Stimulated activated CD4-positive, alpha-beta T cell treated with anti-CD3 and anti-CD28 coated beads, Interleukin-4, amount 100 ng/mL, for 48 hours (primary cell): ENCODE measurements around the gene RAB11B.
"Not testable (repeated sequence)": the region's sequence is repeated elsewhere in the genome, so short reads cannot be mapped to it uniquely, and the experiment has no call there.

Source experiments
- DNase-seq, 2 donors: peaks; one replicate each; pipeline ENCODE4 v3.0.0-alpha.2; 2020; ENCODE audit warnings: low read depth in 2 of 2

Gene RAB11B

DNA sequence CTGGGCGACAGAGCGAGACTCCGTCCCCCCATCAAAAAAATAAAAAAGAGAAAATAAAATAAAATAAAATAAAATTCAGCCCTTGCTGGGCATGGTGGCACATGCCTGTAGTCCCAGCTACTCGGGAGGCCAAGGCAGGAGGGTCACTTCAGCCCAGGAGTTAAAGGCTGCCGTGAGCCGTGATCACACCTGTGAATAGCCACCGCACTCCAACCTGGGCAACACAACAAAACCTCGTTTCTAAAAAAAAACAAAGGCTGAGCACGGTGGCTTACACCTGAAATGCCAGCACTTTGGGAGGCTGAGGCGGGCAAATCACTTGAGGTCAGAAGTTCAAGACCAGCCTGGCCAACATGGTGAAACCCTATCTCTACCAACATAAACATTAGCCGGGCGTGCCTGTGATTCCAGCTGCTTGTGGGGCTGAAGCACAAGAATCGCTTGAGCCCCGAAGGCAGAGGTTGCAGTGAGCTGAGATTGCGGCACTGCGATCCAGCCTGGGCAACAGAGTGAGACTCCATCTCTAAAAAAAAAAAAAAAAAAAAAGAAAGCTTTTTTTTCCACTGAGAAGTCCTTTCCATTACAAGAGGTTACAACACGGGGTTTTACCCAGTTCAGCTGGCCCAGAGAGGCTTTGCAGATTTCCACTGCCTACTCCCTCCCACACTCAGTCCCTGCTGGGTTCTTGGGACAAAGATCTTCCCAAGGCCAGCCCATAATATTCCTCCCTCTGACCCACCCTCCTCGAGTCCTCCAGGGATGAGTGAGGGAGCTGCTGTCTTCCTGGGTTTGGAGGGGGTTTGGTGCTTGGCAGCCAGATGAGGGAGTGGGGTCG, 19.8 kb upstream of the RAB11B start:
- no peak for DNase-seq

DNA sequence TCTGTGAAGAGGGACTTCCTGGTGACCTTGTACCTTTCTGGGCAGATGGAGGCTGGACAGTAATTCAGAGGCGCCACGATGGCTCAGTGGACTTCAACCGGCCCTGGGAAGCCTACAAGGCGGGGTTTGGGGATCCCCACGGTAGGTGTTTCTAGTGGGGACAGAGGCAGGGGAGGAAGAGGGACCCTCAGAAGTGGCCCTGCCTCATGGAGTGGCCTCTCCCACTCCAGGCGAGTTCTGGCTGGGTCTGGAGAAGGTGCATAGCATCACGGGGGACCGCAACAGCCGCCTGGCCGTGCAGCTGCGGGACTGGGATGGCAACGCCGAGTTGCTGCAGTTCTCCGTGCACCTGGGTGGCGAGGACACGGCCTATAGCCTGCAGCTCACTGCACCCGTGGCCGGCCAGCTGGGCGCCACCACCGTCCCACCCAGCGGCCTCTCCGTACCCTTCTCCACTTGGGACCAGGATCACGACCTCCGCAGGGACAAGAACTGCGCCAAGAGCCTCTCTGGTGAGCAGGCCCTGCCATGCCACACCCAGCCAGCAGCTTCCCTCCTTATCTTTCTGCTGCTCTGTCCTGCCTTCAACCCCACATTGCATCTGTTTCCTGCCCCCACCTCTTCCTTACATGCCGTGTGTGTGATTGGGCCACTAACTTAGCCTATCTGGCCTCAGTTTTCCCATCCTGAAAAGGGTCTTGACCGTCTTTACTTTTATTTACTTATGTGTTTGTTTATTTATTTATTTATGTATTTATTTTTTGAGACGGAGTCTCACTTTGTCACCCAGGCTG, 19.0 kb upstream of the RAB11B start:
- DNase-seq, result no peak

DNA sequence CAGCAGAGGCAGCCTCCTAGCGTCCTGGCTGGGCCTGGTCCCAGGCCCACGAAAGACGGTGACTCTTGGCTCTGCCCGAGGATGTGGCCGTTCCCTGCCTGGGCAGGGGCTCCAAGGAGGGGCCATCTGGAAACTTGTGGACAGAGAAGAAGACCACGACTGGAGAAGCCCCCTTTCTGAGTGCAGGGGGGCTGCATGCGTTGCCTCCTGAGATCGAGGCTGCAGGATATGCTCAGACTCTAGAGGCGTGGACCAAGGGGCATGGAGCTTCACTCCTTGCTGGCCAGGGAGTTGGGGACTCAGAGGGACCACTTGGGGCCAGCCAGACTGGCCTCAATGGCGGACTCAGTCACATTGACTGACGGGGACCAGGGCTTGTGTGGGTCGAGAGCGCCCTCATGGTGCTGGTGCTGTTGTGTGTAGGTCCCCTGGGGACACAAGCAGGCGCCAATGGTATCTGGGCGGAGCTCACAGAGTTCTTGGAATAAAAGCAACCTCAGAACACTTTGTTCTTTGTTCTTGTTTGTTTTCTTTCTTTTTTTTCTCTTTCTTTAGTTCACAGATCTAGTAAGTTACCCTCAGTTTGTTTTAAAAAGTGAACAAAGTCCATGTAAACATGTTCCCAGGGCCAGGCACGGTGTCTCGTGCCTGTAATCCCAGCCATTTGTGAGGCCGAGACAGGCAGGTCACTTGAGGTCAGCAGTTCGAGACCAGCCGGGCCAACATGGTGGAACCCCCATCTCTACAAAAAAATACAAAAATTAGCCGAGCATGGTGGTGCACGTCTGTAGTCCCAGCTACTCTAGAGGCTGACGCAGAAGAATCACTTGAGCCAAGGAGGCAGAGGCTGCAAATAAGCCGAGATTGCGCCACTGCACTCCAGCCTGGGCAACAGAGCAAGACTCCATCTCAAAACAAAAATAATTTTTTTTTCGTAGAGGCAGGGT, 16.0 kb upstream of the RAB11B start:
- DNase-seq, result no peak

DNA sequence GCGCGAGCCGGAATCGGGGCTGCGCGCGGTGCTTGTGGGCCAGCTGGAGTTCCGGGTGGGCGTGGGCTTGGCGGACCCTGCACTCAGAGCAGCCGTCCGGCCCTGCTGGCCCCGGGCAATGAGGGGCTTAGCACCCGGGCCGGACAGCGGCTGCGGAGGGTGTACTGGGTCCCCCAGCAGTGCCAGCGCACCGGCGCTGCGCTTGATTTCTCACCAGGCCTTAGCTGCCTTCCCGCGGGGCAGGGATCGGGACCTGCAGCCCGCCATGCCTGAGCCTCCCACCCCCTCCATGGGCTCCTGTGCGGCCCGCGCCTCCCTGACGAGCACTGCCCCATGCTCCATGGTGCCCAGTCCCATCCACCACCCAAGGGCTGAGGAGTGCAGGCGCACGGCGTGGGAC, 14.4 kb upstream of the RAB11B start:
- not testable (repeated sequence) for DNase-seq

DNA sequence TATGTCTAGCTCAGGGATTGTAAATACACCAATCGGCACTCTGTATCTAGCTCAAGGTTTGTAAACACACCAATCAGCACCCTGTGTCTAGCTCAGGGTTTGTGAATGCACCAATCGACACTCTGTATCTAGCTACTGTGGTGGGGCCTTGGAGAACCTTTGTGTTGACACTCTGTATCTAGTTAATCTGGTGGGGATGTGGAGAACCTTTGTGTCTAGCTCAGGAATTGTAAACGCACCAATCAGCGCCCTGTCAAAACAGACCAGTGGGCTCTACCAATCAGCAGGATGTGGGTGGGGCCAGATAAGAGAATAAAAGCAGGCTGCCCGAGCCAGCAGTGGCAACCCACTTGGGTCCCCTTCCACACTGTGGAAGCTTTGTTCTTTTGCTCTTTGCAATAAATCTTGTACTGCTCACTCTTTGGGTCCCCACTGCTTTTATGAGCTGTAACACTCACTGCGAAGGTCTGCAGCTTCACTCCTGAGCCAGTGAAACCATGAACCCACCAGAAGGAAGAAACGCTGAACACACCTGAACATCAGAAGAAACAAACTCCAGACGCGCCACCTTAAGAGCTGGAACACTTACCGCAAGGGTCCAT, 13.7 kb upstream of the RAB11B start:
- not testable (repeated sequence) for DNase-seq

DNA sequence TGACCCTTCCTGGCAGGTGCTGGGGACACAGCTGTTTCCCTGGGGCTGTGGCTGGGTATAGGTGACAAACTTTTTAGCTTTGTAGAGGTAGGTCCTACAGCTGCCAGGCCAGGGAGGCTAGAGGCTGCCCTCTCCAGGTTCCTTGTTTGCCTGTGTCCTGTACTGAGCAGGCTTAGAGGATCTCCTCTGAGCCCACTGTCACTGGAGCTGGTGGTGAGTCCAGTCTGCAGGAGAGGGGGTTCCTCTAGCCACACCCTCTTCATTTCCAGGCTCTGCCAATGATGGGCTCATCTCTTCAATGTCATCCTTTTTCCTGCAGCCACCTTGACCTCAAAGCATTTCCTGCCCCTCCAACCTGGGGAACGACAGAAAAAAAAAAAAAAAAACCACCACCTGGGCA, 12.6 kb upstream of the RAB11B start:
- no peak for DNase-seq

DNA sequence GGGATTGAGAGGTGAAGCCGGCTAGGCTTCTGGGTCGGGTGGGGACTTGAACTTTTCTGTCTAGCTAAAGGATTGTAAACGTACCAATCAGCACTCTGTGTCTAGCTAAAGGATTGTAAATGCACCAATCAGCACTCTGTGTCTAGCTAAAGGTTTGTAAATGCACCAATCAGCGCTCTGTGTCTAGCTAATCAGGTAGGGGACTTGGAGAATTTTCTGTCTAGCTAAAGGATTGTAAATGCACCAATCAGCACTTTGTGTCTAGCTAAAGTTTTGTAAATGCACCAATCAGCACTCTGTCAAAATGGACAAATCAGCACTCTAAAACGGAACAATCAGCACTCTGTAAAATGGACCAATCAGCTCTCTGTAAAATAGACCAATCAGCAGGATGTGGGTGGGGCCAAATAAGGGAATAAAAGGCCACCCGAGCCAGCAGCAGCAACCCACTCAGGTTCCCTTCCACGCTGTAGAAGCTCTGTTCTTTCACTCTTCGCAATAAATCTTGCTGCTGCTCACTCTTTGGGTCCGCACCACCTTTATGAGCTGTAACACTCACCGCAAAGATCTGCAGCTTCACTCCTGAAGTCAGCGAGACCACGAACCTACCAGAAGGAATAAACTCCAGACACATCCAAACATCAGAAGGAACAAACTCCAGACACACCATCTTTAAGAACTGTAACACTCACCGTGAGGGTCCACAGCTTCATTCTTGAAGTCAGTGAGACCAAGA, 10.8 kb upstream of the RAB11B start:
- DNase-seq, result not testable (repeated sequence)

DNA sequence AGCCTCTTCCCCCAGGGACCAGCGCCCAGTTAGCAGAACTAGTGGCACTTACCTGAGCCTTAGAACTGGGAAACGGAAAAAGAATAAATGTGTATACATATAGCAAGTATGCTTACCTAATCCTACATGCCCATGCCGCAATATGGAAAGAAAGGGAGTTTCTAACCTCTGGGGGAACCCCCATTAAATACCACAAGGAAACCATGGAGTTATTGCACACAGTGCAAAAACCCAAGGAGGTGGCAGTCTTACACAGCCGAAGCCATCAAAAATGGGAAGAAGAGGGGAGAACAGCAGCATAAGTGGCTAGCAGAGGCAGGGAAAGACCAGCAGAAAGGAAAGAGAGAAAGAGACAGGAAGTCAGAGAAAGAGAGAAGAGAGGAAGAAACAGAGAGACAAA, 5.6 kb upstream of the RAB11B start:
- DNase-seq, result not testable (repeated sequence)

DNA sequence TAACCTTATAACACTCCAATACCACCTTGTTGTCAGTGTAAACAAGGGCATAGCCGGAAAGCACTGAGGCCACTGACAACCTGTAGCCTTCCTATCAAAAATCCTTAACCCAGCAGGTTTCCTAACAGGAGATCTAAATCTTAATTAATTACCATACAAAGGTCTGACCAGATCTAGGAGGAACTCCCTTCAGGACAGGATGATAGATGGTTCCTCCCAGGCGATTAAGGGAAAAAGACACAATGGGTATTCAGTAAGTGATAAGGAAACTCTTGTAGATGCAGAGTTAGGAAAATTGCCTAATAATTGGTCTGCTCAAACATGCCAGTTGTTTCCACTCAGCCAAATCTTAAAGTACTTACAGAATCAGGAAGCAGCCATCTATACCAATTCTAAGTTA, 5.1 kb upstream of the RAB11B start:
- not testable (repeated sequence) for DNase-seq

DNA sequence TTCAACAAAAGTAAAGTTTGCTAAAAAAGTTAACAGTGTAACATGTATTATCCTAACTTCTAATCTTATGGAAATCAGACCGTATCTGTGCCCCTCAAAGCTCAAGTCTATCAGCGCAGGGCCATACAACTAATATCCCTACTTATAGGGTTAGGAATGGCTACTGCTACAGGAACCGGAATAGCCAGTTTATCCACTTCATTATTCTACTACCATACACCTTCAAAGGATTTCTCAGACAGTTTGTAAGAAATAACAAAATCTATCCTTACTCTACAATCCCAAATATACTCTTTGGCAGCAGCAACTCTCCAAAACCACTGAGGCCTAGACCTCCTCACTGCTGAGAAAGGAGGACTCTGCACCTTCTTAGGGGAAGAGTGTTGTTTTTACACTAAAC, 4.6 kb upstream of the RAB11B start:
- DNase-seq, result not testable (repeated sequence)

DNA sequence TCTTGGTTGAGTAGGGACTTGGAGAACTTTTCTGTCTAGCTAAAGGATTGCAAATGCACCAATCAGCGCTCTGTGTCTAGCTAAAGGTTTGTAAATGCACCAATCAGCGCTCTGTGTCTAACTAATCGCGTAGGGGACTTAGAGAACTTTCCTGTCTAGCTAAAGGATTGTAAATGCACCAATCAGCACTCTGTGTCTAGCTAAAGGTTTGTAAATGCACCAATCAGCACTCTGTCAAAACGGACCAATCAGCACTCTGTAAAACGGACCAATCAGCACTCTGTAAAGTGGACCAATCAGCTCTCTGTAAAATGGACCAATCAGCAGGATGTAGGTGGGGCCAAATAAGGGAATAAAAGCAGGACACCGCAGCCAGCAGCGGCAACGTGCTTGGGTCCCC, 3.7 kb upstream of the RAB11B start:
- not testable (repeated sequence) for DNase-seq

DNA sequence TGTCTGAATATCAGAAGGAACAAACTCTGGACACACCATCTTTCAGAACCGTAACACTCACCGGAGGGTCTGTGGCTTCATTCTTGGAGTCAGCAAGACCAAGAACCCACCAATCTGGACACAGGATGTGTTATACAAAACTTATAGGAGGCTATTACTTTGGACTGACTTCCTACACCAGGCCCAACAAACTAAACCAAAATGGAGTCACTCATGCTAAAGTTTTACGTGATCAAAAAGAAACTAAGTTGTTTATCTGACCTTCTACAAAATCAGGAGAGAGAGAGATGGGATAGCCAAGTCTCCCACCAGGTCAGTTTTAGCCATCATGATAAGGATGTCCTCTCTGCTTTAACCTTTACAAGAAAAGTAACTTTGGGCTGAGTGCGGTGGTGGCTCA, 3.2 kb upstream of the RAB11B start:
- no peak for DNase-seq

DNA sequence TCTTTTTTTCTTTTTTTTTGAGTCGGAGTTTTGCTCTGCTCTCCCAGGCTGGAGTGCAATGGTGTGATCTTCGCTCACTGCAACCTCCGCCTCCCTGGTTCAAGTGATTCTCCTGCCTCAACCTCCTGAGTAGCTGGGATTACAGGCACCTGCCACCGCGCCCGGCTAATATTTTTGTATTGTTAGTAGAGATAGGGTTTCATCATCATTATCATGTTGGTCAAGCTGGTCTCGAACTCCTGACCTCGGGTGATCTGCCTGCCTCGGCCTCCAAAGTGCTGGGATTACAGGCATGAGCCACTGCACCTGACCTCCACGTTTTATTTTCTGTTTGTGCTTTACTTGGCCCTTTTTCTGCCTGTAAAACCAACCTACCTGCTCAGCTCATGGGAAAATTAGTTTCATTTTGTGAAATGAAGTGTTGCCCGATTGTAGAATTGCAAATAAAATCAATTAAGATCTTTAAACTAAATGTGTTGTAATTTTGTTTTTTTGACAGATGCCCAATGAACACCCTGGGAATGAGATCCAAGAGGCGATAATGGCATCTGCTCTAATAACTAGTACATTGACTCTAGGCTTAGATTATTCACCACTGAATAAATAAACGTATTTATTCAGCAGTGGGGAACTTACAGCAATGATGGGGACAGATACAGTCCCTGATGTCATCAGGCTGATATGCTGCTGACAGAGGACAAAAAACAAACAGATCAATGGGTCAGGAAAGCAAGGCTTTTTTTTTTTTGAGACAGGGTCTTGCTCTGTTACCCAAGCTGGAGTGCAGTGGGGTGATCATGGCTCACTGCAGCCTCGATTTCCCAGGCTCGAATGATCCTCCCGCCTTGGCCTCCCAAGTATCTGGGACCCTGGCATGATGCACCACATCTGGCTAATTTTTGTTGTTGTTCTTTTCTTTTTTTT, 2.2 kb upstream of the RAB11B start:
- DNase-seq, result no peak

DNA sequence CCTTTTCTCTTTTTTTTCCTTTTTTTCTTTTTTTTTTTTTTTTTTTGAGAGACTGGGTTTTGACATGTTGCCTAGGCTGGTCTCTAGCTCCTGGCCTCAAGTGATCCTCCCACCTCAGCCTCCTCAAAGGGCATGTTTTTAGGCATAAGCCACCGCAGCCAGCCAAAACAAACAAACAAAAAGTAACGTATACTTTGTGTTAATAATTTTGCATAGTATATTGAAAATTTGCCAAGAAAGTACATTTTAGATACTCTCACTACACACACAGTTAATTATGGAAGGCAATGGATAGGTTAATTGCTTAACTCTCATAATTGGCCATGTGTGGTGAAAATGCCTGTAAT, 1.6 kb upstream of the RAB11B start:
- no peak for DNase-seq

DNA sequence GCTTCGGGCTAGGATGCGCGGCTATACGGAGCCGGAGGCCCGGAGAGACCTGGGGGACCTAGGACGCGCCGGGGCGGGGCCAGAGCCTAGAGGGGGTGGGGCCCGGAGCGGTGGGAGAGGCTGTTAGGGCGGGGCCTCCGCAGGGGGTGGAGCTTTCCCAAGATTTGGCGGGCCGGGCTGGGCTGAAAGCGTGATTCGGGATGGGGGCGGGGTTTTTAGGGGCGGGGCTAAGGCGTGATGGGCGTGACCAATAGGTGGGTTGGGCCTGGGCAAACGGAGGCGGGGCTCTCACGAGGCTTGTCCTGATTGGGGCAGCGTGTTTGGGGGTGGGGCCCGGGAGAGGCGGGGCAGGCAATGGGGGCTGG, 439 bp downstream of the RAB11B start:
- DNase-seq, result peak; percentile 90 to 99

DNA sequence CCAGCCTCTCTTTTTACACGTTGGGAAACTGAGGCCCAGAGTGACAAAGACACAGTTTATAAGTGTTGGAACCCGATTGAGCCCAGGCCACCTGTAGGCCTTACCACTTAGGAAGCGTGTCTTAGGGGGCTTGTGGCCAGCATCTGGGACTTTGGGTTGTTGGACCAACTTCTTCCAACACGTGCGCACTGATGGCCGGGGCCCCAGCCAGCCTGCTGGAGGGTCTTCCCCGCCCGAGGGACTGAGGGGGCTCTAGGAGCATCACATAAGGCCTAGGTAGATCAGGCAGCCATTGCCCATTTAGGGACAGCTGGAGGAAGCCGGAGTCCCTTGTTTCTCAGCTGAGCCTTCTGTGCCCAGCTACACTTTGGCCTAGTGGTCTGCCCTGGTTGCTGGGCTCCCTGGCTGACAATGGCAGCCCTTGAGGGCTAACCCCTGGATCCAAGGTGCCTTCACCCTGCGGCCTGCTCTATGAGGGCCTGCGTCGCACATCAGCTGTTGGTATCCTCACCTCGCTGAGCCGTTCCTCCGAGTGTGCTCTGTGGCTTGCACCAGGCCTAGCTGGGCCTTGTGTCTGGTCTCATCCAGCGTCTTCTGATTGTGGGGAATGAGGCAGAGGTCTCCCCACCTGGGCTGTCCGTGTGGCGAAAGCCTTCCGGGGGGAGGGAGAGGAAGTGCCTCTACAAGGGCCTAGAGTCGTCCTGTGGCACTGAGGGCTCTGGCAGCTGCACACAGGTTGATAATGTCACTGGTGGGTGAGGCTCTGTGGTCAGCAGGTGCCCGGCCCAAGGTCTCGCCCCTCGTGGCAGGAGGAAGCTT, 1.2 kb downstream of the RAB11B start:
- DNase-seq, result no peak

DNA sequence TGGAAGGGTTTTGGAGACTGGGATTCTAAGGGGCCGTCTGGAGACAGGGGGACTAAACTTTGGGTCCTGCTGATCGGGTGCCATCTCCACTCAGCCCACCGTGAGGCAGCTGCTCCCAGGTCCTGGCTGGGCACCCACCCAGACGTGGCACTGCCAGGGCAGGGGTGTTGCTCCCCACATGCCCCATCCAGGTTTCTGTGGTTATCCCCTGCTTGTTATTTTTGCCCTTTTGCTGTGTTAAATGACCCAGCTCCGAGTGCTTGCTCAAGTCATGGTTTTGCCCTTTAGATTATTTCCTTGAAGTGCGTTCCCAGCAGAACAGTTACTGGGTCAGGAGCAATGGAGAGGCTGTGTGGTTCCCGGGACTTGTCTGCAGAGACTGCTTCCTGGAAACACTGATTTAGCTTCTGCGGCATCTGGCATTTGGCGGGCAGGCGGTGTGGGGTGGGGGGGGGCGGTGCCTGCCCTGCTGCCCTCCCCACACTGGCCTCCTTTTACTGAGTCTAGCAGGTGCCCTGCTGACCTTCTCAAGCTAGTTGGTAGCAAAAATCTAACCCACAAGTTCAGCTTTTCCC, 1.9 kb downstream of the RAB11B start:
- DNase-seq, result no peak

DNA sequence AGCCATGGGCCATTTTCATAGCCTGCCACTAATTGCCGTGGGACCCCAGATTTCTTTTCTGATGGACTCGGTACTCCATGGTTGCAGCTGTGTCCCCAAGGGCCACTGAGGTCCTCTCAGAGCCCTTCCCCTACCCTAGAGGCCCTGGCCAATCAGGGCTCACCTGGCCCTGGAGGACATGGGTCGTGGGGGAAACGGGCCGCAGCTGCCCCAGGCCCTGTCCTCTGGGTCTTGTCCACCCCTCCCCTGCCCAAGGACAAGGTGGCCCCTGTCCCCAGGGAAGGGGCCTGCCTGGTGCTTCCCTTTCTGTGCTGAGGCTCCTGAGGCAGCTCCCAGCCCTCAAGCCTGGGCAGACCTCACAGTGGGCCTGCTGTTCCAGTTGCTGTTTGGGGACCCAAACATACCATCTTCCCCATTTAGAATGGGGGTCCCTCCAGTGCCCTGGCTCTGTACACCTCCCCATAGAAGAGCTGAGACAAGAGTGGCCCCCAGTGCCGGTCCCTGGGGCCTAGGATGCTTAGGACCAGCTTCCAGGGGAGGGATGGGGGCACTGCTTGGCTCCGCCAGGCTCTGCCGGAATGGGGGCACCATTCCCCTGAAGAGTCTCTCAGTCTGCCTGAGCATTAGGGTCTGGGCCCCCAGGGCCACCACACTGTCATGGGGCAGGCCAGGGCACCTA, 3.2 kb downstream of the RAB11B start:
- no peak for DNase-seq
